GM13976 (cell line): Measurements from ENCODE around the gene PIF1.

Experiments used
- DNase-seq: peaks from one replicate; pipeline ENCODE4 v3.0.0; 2012; ENCODE audit warnings: low spot score
- CTCF ChIP-seq: IDR thresholded peaks from 2 replicates; pipeline ENCODE4 v1.5.1; 2012; ENCODE audit warnings: borderline replicate concordance, mild to moderate bottlenecking; ENCODE audit not compliant: insufficient read depth; ENCODE audit errors: extremely low read depth, missing control alignments, control extremely low read depth
- in situ Hi-C: fragments of 300-500 bp; cut with MboI; formaldehyde crosslinking; loops from one replicate; pipeline ENCODE4 v1.12.0; 2022; ENCODE audit warnings: low sequenced_read_pairs, mixed read lengths, inconsistent platforms; ENCODE audit not compliant: unreplicated experiment

Gene PIF1

GRCh38 chr15:64856429-64857145 is 31.1 kb upstream of the PIF1 start:
- in situ Hi-C loops, result no loop called here
- DNase-seq, result no peak
- no peak for TF ChIP-seq CTCF

- in situ Hi-C loops, result no loop called here
- no peak for DNase-seq
- TF ChIP-seq CTCF, result no peak
Measured at GRCh38 chr15:64855205-64855975, 29.9 kb upstream of the PIF1 start.

GRCh38 chr15:64854526-64854925 is 29.1 kb upstream of the PIF1 start:
- TF ChIP-seq CTCF, result no peak
- DNase-seq, result no peak
- in situ Hi-C loops, result no loop called here

- no peak for DNase-seq
- TF ChIP-seq CTCF, result no peak
- in situ Hi-C loops, result no loop called here
Measured at GRCh38 chr15:64854041-64854440, 28.6 kb upstream of the PIF1 start.

GRCh38 chr15:64851503-64851840 is 26.0 kb upstream of the PIF1 start:
- no peak for TF ChIP-seq CTCF
- no peak for DNase-seq
- in situ Hi-C loops, result no loop called here

- in situ Hi-C loops, result no loop called here
- DNase-seq, result no peak
- no peak for TF ChIP-seq CTCF
Measured at GRCh38 chr15:64850778-64851502, 25.5 kb upstream of the PIF1 start.
